Limb (tissue), 2 donors: ENCODE results near the gene S100A8.

Experiments
- DNase-seq, 2 donors: peaks; one replicate each; pipeline ENCODE4 v3.0.0-alpha.2; 2016; ENCODE audit errors: extremely low spot score in 2 of 2

The S100A8 gene

DNA sequence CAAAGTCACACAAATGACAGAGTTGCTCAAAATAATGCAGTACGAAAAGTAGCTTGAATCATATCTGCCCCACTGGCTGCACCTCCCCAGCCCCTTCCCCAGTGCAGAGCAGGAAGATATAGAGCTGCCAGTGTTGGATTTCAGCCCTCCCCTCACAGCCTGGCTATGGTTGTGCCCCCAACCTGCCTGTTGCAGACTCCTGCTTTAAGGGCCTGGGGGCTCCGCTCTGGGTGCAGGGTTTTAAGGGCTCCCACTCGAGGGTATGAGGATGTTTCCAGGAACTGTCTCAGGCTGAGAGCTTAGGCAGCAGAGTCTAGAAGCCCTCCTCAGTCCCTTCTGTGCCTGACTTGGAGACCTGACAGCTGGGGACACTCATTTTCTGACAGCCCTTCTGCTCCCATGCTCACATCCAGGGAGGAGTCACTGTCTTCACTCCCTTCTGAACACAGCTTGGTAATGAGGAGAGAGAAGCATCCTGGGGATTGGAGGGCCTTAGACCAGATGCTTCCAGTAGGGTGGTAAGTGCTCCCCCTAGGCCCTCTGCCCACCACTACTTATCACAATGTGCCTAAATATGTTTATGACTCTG is 28.6 kb downstream of the S100A8 start:
- DNase-seq: no peak

- no peak for DNase-seq
Measured at GRCh38 chr1:153361480-153362109, 29.3 kb downstream of the S100A8 start.

DNA sequence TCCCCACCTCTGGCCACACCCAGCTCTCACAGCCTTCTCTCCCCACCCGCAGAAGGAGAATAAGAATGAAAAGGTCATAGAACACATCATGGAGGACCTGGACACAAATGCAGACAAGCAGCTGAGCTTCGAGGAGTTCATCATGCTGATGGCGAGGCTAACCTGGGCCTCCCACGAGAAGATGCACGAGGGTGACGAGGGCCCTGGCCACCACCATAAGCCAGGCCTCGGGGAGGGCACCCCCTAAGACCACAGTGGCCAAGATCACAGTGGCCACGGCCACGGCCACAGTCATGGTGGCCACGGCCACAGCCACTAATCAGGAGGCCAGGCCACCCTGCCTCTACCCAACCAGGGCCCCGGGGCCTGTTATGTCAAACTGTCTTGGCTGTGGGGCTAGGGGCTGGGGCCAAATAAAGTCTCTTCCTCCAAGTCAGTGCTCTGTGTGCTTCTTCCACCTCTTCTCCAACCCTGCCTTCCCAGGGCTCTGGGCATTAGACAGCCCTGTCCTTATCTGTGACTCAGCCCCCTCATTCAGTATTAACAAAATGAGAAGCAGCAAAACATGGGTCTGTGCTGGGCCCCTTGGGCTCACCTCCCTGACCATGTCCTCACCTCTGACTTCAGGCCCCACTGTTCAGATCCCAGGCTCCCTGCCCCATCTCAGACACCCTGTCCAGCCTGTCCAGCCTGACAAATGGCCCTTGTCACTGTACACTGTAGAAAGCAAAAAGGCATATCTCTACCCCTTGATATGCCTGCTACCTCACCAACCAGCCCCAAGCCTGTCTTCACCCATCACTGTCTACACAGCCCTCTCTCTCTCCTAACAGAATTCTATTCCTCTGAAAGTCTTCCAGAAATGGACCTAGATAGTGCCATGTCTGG is 30.0 kb downstream of the S100A8 start:
- no peak for DNase-seq

DNA sequence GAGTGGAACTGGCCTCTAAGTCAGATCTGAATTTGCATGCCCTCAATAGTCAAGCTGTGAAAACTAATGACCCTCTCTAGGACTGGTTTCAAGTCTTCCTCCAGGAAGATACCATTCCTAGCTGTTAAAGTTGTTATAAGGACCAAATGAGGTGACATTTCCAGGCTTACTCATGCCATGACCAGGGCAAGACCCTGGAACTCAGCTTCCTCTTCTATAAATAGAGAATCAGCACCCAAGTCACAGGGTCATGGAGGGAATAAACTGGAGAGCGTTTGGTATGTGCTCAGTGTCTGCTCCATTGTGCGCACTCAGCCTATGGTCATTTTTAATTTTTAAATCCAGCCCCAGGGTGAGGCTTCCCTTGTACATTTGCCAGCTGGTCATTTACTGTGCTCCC is 30.7 kb downstream of the S100A8 start:
- DNase-seq: no peak

GRCh38 chr1:153359241-153359640 is 31.6 kb downstream of the S100A8 start:
- no peak for DNase-seq

DNA sequence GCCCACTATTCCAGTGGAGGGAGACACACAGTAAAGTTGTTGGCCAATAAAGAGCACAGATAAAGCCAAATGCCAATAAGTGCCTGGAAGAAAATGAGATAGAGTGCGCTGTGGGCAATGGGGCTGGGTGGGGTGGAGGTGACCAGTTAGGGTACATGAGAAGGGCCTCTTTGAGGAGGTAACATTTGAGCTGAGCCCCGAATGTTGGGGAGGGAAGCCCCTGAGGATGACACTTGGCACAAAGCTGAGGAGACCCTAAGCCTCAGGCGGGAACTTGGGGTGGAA is 32.2 kb downstream of the S100A8 start:
- DNase-seq: no peak

GRCh38 chr1:153357853-153358690 is 32.8 kb downstream of the S100A8 start, which contains the start of gene S100A9:
Gene S100A9, plus strand, starts transcription at chr1:153357854. Its CDS starts 430 bp downstream, at chr1:153358284.
- no peak for DNase-seq

DNA sequence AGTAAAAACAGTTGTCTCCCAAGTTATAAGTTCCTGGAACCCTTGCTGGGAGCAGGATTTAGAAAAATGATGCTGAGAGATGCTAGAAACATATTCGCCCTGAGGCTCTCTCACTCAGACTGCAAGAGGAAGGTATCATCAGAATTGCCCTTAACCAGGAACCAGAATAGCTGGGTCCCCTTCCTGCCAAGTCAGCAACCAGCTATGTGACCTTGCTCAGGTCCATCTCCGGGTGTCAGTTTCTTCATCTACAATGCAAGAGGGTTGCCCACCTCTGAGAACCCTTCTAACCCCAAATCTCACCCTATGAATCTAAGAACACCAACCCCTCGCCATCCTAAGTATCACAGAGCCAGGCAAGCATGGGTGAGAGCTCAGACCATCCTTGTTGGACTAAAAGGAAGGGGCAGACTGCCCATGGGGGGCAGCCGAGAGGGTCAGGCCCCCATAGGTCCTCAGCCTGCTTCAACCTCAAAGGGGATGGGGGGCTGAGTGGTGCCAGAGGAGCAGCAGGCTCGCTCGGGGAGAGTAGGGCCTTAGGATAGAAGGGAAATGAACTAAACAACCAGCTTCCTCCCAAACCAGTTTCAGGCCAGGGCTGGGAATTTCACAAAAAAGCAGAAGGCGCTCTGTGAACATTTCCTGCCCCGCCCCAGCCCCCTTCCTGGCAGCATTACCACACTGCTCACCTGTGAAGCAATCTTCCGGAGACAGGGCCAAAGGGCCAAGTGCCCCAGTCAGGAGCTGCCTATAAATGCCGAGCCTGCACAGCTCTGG is 33.6 kb downstream of the S100A8 start:
- no peak for DNase-seq

GRCh38 chr1:153356392-153357075 is 34.3 kb downstream of the S100A8 start:
- no peak for DNase-seq

DNA sequence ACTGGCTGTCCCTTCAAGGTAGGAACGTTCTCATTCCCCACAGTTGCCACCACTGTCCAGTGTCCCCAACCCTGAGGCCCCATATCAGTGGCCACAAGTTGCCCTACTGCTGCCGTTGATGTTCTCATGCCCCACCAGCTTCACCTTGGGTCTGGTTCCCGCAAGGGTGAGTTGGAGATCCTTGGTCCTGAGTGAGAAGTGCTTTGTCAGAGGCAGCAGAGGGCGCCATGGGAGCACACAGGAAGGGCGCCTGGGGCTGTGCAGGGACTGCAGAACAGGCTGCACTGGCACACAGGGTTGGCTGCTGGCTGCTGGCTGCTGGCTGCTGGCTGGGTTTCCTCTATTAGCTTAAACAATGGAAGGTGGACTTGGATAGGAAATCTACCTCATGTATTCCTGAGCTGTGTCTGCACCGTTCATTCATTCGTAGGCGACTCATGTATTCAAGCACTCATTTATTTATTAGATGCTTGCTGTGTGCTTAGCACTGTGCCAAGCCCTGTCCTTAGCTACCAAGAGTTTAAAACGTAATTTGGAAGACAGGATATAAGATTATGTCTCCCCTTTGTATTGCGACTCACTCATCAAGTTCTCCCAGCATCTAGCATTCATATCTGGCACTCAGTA is 35.3 kb downstream of the S100A8 start:
- no peak for DNase-seq

GRCh38 chr1:153354515-153355193 is 36.2 kb downstream of the S100A8 start:
- no peak for DNase-seq

DNA sequence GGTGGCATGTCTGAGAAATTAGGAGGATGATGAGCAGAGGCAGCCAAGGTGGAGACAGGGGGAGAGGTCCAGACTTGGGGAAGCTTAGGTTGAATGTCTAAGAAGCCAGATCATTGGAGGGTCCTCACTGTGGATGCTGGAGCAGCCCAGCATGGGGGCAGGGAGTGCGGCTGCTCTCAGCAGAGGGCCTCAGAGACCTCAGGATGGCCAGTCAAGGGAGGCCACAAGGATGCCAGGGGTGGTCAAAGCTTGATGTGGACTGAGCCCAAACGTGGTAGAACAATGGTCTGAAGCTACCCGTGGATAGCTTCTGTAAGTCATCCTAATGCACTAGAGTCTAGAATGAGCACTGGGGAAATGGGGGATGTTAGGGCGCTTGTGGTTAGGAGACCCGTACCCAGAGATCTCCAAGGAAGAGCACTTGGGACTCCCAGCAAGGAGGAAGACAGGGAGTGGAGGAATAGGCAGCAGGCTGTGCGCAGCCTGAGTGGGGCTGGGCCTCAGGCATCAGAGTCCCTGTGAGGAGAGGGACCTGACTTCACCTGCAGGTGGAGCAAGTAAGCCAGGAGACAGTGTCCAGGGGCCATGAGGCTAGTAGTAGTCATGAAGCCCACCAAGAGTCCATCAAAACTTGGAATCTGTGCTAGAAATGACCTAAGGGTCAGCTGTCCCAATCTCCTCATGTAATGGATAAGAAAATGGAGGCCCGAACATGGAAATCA is 37.5 kb downstream of the S100A8 start:
- no peak for DNase-seq

DNA sequence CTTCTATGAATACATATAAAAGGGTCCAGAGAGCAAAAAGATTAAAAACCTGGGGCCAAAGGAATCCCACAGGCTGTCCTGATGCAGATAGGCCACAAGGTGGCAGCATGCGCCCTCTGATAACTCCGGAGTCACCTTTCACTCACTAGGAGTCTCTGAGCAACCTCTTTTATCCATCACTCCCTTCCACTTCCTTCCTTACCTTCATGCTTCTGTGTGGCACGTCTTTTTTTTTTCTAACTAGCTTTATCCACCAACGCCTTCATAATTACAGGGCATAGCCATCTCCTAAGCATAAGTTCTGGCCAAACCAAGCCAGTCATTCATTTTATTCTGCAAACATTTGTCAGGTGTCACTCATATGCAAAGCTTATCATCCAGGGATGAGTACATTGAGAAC is 38.4 kb downstream of the S100A8 start:
- DNase-seq: peak; percentile 72 to 85

DNA sequence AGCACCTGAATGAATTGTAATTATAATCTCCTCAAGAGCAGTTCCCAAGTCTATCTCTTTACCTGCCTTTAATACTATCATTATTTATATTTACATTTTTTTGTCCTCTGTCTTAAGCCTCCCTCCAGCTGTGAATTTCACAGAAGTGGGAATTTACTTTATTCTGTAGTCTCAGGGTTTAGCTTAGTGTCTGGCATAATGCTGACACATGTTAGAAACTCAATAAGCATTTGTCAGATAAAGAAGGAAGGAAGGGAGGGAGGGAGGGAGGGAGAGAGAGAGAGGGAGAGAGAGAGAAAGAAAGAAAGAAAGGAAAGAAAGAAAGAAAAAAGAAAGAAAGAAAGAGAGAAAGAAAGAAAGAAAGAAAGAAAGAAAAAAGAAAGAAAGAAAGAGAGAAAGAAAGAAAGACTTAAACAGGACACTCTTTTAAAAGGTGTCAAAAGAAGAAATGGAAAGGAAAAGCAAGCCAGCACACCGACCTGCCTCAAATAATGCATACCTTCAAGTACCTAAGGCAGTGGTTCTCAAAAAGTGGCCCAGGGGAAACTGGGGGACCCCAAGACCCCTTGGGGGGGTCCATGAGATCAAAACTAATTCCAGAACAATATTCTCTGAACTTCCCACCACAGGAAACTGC is 40.4 kb downstream of the S100A8 start:
- DNase-seq: no peak

DNA sequence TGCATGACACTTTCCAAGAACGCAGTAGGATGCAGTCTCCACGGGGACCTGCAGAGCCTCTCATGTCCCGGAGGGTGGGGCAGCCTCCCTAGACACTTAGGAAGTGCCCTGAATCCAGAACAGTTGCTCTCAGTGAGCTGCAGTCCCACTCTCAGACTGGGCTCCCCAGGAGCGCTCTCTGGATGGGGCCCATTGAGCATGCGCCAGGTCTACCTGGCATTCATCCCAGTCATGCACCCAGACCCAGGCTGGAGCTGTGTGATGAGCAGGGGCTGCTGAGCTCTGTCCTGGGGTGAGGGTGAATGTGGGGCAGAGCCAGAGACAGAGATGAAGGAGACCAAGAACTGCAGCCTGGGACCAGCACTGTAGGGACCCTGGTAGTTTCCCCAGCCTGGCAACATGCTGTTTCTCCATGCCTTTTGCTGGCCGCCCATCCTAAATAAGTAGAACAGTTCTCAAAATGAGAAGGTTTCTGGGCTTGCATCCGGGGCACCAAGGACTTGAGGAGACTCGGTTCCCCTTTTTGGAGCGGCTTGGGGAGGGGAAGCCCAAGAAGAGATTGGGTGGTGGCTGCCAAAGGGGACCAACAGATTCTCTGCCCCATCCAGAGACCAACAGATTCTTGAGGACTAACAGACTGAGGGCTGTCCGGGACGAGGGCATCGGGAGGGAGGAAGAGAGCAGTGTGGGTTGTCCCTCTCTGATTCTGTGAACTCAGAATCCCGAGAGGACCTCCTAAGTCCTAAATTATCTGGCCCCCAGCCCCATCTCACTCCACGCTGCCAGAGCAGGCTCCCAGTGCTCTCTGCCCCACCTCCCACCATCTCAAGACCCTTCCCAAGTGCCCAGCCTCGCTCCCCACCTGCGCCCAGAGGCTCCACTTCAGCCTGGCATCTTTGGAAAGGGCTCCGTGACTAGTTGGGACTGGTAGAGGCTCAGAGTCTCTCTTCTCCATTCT is 41.2 kb downstream of the S100A8 start:
- DNase-seq: no peak

GRCh38 chr1:153348511-153349362 is 42.1 kb downstream of the S100A8 start, which contains the start of gene PGLYRP4:
Gene PGLYRP4, minus strand, starts transcription at chr1:153348841. Its CDS starts 909 bp downstream, at chr1:153347932.
- no peak for DNase-seq
